HEK293 (cell line): ENCODE data around the gene SKIL.

Source experiments
- CTCF ChIA-PET: fragments of 350-600 bp; formaldehyde crosslinking; extraction: SDS; loops from one replicate; lab custom pipeline; 2021; ENCODE audit warnings: antibody characterized with exemption; lab: Yijun Ruan, JAX
- POLR2A ChIA-PET: fragments of 300-600 bp; formaldehyde crosslinking; extraction: SDS; loops from one replicate; lab custom pipeline; 2020; ENCODE audit warnings: antibody characterized with exemption, inconsistent platforms; lab: Yijun Ruan, JAX
- H3K27ac ChIP-seq: fragments of 200-500 bp; sonication (Bioruptor generic); 2 replicates; pipeline ENCODE4 v1.5.1; 2014; ENCODE audit warnings: low read depth, low read length, control low read depth, inconsistent platforms; ENCODE audit errors: extremely low read depth
- H3K36me3 ChIP-seq, 2 experiments: fragments of 200-500 bp in 1 of 2; sonication (Bioruptor generic) in 1 of 2; 1 replicate in 1 of 2; 2 replicates in 1 of 2; pipeline ENCODE4 v1.5.1; 2014 to 2017; ENCODE audit warnings: inconsistent platforms in 2 of 2, low read length in 2 of 2; ENCODE audit not compliant: control insufficient read depth in 2 of 2, insufficient read depth in 1 of 2
- H3K4me1 ChIP-seq: fragments of 200-500 bp; sonication (Bioruptor generic); 2 replicates; pipeline ENCODE4 v1.5.1; 2014; ENCODE audit warnings: mild to moderate bottlenecking, low read length, inconsistent platforms; ENCODE audit not compliant: control insufficient read depth, insufficient read depth
- H3K4me3 ChIP-seq: 2 replicates; pipeline ENCODE4 v1.5.1; 2011; ENCODE audit warnings: low read depth, mild to moderate bottlenecking, control low read depth, low read length, moderate library complexity
- H3K9me3 ChIP-seq: fragments of 200-500 bp; sonication (Bioruptor generic); 2 replicates; pipeline ENCODE4 v1.5.1; 2014; ENCODE audit warnings: low read depth, low read length, inconsistent platforms; ENCODE audit not compliant: control insufficient read depth, insufficient read depth
- BCL11A ChIP-seq: fragments of 450-650 bp; formaldehyde crosslinking; IDR thresholded peaks from 2 replicates; pipeline ENCODE4 v1.5.1; 2016; ENCODE audit warnings: low read depth, missing biosample characterization, missing genetic modification characterization
- BCL11B ChIP-seq: fragments of 450-650 bp; formaldehyde crosslinking; IDR thresholded peaks from 2 replicates; pipeline ENCODE4 v1.5.1; 2016; ENCODE audit warnings: low read depth, missing biosample characterization, missing genetic modification characterization
- IKZF3 ChIP-seq: fragments of 450-650 bp; IDR thresholded peaks from 2 replicates; pipeline ENCODE4 v1.5.0; 2018; ENCODE audit warnings: missing biosample characterization, mild to moderate bottlenecking, missing genetic modification characterization, moderate library complexity
- PRDM1 ChIP-seq: fragments of 450-650 bp; formaldehyde crosslinking; IDR thresholded peaks from 2 replicates; pipeline ENCODE4; 2016; ENCODE audit warnings: missing biosample characterization, missing genetic modification characterization
- YY2 ChIP-seq: fragments of 450-650 bp; formaldehyde crosslinking; IDR thresholded peaks from 2 replicates; pipeline ENCODE4 v1.5.1; 2016; ENCODE audit warnings: missing biosample characterization, missing genetic modification characterization
- ZNF221 ChIP-seq: fragments of 450-650 bp; formaldehyde crosslinking; IDR thresholded peaks from 2 replicates; pipeline ENCODE4 v1.5.1; 2017; ENCODE audit warnings: missing biosample characterization, missing genetic modification characterization, borderline replicate concordance
- ZNF335 ChIP-seq: fragments of 450-650 bp; formaldehyde crosslinking; conservative IDR thresholded peaks from 2 replicates; pipeline ENCODE4 v1.5.1; 2016; ENCODE audit warnings: missing biosample characterization, missing genetic modification characterization
- ZNF391 ChIP-seq: fragments of 450-650 bp; formaldehyde crosslinking; IDR thresholded peaks from 2 replicates; pipeline ENCODE4 v1.5.1; 2016; ENCODE audit warnings: low read depth, missing biosample characterization, missing genetic modification characterization, borderline replicate concordance
- ZNF433 ChIP-seq: fragments of 450-650 bp; formaldehyde crosslinking; IDR thresholded peaks from 2 replicates; pipeline ENCODE4 v1.5.1; 2016; ENCODE audit warnings: missing biosample characterization, missing genetic modification characterization, low read depth
- ZNF48 ChIP-seq: fragments of 450-650 bp; formaldehyde crosslinking; IDR thresholded peaks from 2 replicates; pipeline ENCODE4 v1.5.1; 2016; ENCODE audit warnings: missing biosample characterization, missing genetic modification characterization
- ZNF585B ChIP-seq: fragments of 450-650 bp; formaldehyde crosslinking; IDR thresholded peaks from 2 replicates; pipeline ENCODE4 v1.5.1; 2016; ENCODE audit warnings: missing biosample characterization, missing genetic modification characterization
- ZNF626 ChIP-seq: fragments of 450-650 bp; sonication (Bioruptor Pico); formaldehyde crosslinking; IDR thresholded peaks from 2 replicates; pipeline ENCODE4 v1.5.1; 2018; ENCODE audit warnings: missing biosample characterization, missing genetic modification characterization, inconsistent platforms
- ZNF76 ChIP-seq: fragments of 450-650 bp; formaldehyde crosslinking; IDR thresholded peaks from 2 replicates; pipeline ENCODE4; 2016; ENCODE audit warnings: low read depth, missing biosample characterization, missing genetic modification characterization, borderline replicate concordance
- ZNF776 ChIP-seq: fragments of 450-650 bp; formaldehyde crosslinking; IDR thresholded peaks from 2 replicates; pipeline ENCODE4 v1.5.0; 2017; ENCODE audit warnings: missing biosample characterization, missing genetic modification characterization, borderline replicate concordance
- TF ChIP-seq, protein P1 (sequence below): fragments of 450-650 bp; formaldehyde crosslinking; IDR thresholded peaks from 2 replicates; pipeline ENCODE4 v1.5.1; 2016; ENCODE audit warnings: missing biosample characterization, missing genetic modification characterization
- TF ChIP-seq, protein P2 (sequence below): fragments of 450-650 bp; formaldehyde crosslinking; IDR thresholded peaks from 2 replicates; pipeline ENCODE4 v1.5.1; 2017; ENCODE audit warnings: missing biosample characterization, missing genetic modification characterization
- TF ChIP-seq, protein P3 (sequence below): fragments of 450-650 bp; formaldehyde crosslinking; conservative IDR thresholded peaks from 2 replicates; pipeline ENCODE4 v1.5.1; 2016; ENCODE audit warnings: low read depth, missing biosample characterization, missing genetic modification characterization

The SKIL gene

DNA sequence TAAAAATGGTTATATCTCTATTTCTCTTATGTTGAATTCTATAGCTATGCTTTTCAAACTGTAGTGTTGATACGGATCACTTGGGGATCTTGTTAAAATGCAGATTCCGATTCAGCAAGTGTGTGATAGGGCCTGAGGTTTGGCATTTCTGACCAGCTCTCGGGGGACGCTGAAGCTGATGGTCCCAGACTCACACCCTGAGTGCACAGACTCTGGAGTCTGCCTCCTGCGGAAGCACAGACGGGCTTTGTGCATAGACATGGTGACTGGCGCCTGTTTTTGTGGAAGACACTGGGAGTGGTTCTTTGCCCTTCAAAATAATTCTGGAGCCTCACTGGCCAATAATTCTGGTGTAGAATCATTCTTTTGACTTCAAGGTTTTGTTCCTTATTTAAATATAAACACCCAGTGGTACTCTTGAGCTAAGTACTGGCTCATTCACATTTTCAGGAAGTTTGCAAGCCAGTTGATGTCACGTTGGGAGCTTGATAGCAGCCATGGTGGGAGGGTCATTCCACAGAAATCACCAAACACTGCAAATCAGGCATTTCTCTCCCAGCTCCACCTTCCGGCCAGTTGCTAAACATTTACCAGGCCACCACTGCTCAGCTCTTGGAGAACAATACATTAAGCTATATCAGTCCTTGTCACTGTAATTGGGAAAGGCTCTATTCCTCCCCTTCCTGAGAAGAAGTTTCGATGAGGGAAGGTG, 80.3 kb downstream of the SKIL start:
- no peaks in the 10 kb centered on the region for H3K4me1 ChIP-seq
- ChIA-PET CTCF (no interaction called here), POLR2A (interaction anchor here (0.6 kb wide), 1 partner anchor 25 kb away, joined by 3 read pairs; no protein-coding TSS in a partner anchor)
- no peaks in the 10 kb centered on the region for H3K9me3 ChIP-seq
- TF ChIP-seq YY2, result no peak
- no peak for TF ChIP-seq ZNF585B (tag by site-specific recombination)
- TF ChIP-seq BCL11A (tag by site-specific recombination), result no peak
- TF ChIP-seq IKZF3 (tag by site-specific recombination), result no peak
- no peak for TF ChIP-seq BCL11B
- no peak for TF ChIP-seq ZNF76
- no peak for TF ChIP-seq ZNF335 (tag by site-specific recombination)
- no peak for TF ChIP-seq ZNF221 (tag by site-specific recombination)
- no peak for TF ChIP-seq ZNF391 (tag by site-specific recombination)
- TF ChIP-seq, protein P1, sequence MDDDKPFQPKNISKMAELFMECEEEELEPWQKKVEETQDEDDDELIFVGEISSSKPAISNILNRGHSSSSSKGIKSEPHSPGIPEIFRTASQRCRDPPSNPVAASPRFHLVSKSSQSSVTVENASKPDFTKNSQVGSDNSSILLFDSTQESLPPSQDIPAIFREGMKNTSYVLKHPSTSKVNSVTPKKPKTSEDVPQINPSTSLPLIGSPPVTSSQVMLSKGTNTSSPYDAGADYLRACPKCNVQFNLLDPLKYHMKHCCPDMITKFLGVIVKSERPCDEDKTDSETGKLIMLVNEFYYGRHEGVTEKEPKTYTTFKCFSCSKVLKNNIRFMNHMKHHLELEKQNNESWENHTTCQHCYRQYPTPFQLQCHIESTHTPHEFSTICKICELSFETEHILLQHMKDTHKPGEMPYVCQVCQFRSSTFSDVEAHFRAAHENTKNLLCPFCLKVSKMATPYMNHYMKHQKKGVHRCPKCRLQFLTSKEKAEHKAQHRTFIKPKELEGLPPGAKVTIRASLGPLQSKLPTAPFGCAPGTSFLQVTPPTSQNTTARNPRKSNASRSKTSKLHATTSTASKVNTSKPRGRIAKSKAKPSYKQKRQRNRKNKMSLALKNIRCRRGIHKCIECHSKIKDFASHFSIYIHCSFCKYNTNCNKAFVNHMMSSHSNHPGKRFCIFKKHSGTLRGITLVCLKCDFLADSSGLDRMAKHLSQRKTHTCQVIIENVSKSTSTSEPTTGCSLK, result no peak
- TF ChIP-seq ZNF433 (tag by site-specific recombination), result no peak
- TF ChIP-seq, protein P2, sequence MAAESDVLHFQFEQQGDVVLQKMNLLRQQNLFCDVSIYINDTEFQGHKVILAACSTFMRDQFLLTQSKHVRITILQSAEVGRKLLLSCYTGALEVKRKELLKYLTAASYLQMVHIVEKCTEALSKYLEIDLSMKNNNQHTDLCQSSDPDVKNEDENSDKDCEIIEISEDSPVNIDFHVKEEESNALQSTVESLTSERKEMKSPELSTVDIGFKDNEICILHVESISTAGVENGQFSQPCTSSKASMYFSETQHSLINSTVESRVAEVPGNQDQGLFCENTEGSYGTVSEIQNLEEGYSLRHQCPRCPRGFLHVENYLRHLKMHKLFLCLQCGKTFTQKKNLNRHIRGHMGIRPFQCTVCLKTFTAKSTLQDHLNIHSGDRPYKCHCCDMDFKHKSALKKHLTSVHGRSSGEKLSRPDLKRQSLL (tag by site-specific recombination), result no peak
- no peak for TF ChIP-seq PRDM1 (tag by site-specific recombination)
- no peak for TF ChIP-seq ZNF626 (tag by site-specific recombination)
- no peak for TF ChIP-seq ZNF48 (tag by site-specific recombination)
- H3K27ac ChIP-seq, result no peak overlapping the region
- no peak overlapping the region for H3K4me3 ChIP-seq
- H3K36me3 ChIP-seq, result no peaks in the 10 kb centered on the region

DNA sequence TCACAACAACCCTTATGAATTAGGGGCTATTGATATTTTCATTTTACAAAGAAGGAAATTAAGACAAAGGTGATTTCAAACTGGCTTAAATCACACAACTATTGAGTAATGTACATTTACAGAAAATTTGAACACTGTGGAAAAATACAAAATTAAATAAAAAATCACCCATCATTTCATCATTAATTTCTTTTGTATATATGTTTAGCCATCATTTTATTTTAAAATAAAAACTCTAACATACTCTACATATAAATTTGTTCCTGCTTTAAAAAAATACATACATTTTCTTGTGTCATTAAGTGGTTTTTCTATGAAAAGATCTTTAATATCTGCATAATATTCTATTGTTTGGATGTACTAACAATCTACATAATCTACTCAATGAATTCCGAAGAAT, 81.3 kb downstream of the SKIL start:
- ChIA-PET CTCF (interaction anchor here (0.6 kb wide), 1 partner anchor 179 kb away, joined by 5 read pairs; no protein-coding TSS in a partner anchor), POLR2A (no interaction called here)
- H3K27ac ChIP-seq, result no peak overlapping the region
- no peaks in the 10 kb centered on the region for H3K4me1 ChIP-seq
- no peak overlapping the region for H3K4me3 ChIP-seq
- no peak for TF ChIP-seq ZNF776 (tag by site-specific recombination)
- TF ChIP-seq, protein P3, sequence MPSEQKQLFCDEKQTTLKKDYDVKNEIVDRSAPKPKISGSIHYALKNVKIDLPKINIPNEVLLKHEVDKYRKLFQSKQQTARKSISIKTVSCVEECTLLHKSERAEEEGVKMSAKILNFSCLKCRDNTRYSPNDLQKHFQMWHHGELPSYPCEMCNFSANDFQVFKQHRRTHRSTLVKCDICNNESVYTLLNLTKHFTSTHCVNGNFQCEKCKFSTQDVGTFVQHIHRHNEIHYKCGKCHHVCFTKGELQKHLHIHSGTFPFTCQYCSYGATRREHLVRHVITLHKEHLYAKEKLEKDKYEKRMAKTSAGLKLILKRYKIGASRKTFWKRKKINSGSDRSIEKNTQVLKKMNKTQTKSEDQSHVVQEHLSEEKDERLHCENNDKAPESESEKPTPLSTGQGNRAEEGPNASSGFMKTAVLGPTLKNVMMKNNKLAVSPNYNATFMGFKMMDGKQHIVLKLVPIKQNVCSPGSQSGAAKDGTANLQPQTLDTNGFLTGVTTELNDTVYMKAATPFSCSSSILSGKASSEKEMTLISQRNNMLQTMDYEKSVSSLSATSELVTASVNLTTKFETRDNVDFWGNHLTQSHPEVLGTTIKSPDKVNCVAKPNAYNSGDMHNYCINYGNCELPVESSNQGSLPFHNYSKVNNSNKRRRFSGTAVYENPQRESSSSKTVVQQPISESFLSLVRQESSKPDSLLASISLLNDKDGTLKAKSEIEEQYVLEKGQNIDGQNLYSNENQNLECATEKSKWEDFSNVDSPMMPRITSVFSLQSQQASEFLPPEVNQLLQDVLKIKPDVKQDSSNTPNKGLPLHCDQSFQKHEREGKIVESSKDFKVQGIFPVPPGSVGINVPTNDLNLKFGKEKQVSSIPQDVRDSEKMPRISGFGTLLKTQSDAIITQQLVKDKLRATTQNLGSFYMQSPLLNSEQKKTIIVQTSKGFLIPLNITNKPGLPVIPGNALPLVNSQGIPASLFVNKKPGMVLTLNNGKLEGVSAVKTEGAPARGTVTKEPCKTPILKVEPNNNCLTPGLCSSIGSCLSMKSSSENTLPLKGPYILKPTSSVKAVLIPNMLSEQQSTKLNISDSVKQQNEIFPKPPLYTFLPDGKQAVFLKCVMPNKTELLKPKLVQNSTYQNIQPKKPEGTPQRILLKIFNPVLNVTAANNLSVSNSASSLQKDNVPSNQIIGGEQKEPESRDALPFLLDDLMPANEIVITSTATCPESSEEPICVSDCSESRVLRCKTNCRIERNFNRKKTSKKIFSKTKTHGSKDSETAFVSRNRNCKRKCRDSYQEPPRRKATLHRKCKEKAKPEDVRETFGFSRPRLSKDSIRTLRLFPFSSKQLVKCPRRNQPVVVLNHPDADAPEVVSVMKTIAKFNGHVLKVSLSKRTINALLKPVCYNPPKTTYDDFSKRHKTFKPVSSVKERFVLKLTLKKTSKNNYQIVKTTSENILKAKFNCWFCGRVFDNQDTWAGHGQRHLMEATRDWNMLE (tag by site-specific recombination), result no peak
- no peaks in the 10 kb centered on the region for H3K36me3 ChIP-seq
- H3K9me3 ChIP-seq, result no peaks in the 10 kb centered on the region
